Transverse colon (tissue), 4 donors: ENCODE measurements around the gene DCTN5. TPM values are rescaled to one million over a fixed set of nuclear protein-coding genes. Genes with fewer than 3 reads are reported as not detected.

Source experiments
- DNase-seq: peaks from one replicate; pipeline ENCODE4 v3.0.0-alpha.2; 2019
- H3K27ac ChIP-seq, 4 donors: fragments of 200-600 bp; sonication (generic); 2 replicates each; pipeline ENCODE4 v1.5.1; 2016 to 2018; ENCODE audit warnings: inconsistent platforms in 4 of 4
- H3K27me3 ChIP-seq: fragments of 200-600 bp; sonication (generic); 2 replicates; pipeline ENCODE4 v1.5.1; 2017; ENCODE audit warnings: inconsistent platforms
- H3K36me3 ChIP-seq, 4 donors: fragments of 200-600 bp; sonication (generic); 2 replicates each; pipeline ENCODE4 v1.5.1; 2017 to 2019; ENCODE audit warnings: inconsistent platforms in 4 of 4
- H3K4me1 ChIP-seq, 4 donors: fragments of 200-600 bp; sonication (generic); 2 replicates each; pipeline ENCODE4 v1.5.1; 2017 to 2020; ENCODE audit warnings: inconsistent platforms in 4 of 4
- H3K4me3 ChIP-seq, 4 donors: fragments of 200-600 bp; sonication (generic); 1 replicate in 1 of 4; 2 replicates in 3 of 4; pipeline versions ENCODE4 v1.5.1 to v1.6.1; 2017 to 2019; ENCODE audit warnings: inconsistent platforms in 4 of 4
- H3K9me3 ChIP-seq, 2 donors: fragments of 200-600 bp; sonication (generic); 2 replicates each; pipeline ENCODE4 v1.5.1; 2017 to 2019; ENCODE audit warnings: inconsistent platforms in 2 of 2
- CTCF ChIP-seq, 5 experiments: fragments of 200-600 bp in 3 of 5; fragments of 450-650 bp in 2 of 5; sonication (generic) in 3 of 5; IDR thresholded peaks; 1 replicate in 2 of 5; 2 replicates in 3 of 5; pipeline ENCODE4 v1.5.1; 2016 to 2017; ENCODE audit warnings: antibody characterized with exemption in 5 of 5, inconsistent platforms in 3 of 5, mild to moderate bottlenecking in 2 of 5, moderate library complexity in 1 of 5
- EP300 ChIP-seq: sonication (generic); formaldehyde crosslinking; IDR thresholded peaks from one replicate; pipeline ENCODE4 v1.6.1; 2017; ENCODE audit warnings: antibody characterized with exemption, low read depth
- POLR2A ChIP-seq: fragments of 450-650 bp; IDR thresholded peaks from one replicate; pipeline ENCODE4 v1.6.1; 2016; ENCODE audit warnings: antibody characterized with exemption, mild to moderate bottlenecking, moderate library complexity
- POLR2AphosphoS5 ChIP-seq, 3 donors: sonication (generic); formaldehyde crosslinking; IDR thresholded peaks; one replicate each; pipeline ENCODE4 v1.6.1; 2016; ENCODE audit warnings: antibody characterized with exemption in 3 of 3
- WGBS, 2 donors: methylation state at CpG; one replicate each; pipeline ENCODE4 v1.1.5; 2018; ENCODE audit warnings: low coverage in 1 of 2; 5-methylcytosine and 5-hydroxymethylcytosine counted together
- in situ Hi-C, 4 donors: fragments of 200-750 bp; cut with MboI; loops; one replicate each; pipeline versions ENCODE4 v1.15.0 to v1.15.1; 2017; ENCODE audit warnings: low sequenced_read_pairs in 3 of 4, low pct_ligation_motif_present in 1 of 4, low pct_unique_long_range_greater_than_20kb in 1 of 4
- intact Hi-C: fragments of 100-400 bp; cut with DNase I; formaldehyde crosslinking; loops from one replicate; pipeline ENCODE4 v1.15.1; 2023; ENCODE audit warnings: low total_unique reads
- total RNA-seq, 4 donors: library from RNA; depleted of rRNA; stranded (reverse); fragments of >200 nt; gene quantifications; one replicate each; pipeline ENCODE4 v1.1.0, GENCODE V29; 2016

Gene DCTN5
- total RNA-seq, 4 donors from 2014 or later: 8.0 to 52.2 (median 37.5) TPM

GRCh38 chr16:23667355-23667659, 26.0 kb downstream of the DCTN5 start:
- in situ Hi-C loops: no loop called here

GRCh38 chr16:23668225-23668624, 27.0 kb downstream of the DCTN5 start:
- H3K36me3 ChIP-seq: peaks cover 0 to 52% (median 20%) of the 10 kb centered on the region in 4 donors

More at GRCh38 chr16:23667355-23667659, 26.0 kb downstream of the DCTN5 start:
- no peak overlapping the region for H3K4me3 ChIP-seq
- intact Hi-C loops: no loop called here
- DNase-seq: no peak
- H3K36me3 ChIP-seq: peaks cover 0 to 62% (median 24%) of the 10 kb centered on the region in 4 donors
- no peaks in the 10 kb centered on the region for H3K9me3 ChIP-seq
- no peak overlapping the region for H3K27ac ChIP-seq
- 95% methylated on average over 6 of the region's 6 CpGs; no CpG with 5 or more reads in 1 of the 2 donors for WGBS, 2 donors
- TF ChIP-seq POLR2AphosphoS5 (IDR thresholded peaks at IDR 0.05): no peak
- TF ChIP-seq CTCF (IDR thresholded peaks at IDR 0.05): no peak
- no peak for TF ChIP-seq POLR2A
- TF ChIP-seq EP300: no peak
- H3K27me3 ChIP-seq: no peaks in the 10 kb centered on the region
- no peaks in the 10 kb centered on the region for H3K4me1 ChIP-seq

GRCh38 chr16:23668873-23669272, 27.6 kb downstream of the DCTN5 start:
- Histone ChIP-seq H3K36me3 (peaks cover 0 to 46% (median 18%) of the 10 kb centered on the region in 4 donors), H3K27ac (no peak overlapping the region), H3K9me3 (no peaks in the 10 kb centered on the region), H3K4me1 (no peaks in the 10 kb centered on the region), H3K27me3 (no peaks in the 10 kb centered on the region), H3K4me3 (no peak overlapping the region)
- DNase-seq: no peak
- intact Hi-C loops (no loop called here), in situ Hi-C loops (no loop called here)
- WGBS, 2 donors: 82 to 87% methylated on average over 3 to 4 of the region's 4 CpGs
- TF ChIP-seq POLR2AphosphoS5 (IDR thresholded peaks at IDR 0.05): no peak
- no peak for TF ChIP-seq CTCF (IDR thresholded peaks at IDR 0.05)
- TF ChIP-seq EP300: no peak
- TF ChIP-seq POLR2A: no peak

More at GRCh38 chr16:23668225-23668624, 27.0 kb downstream of the DCTN5 start:
- H3K27me3 ChIP-seq: no peaks in the 10 kb centered on the region
- H3K4me1 ChIP-seq: no peaks in the 10 kb centered on the region
- in situ Hi-C loops (no loop called here), intact Hi-C loops (no loop called here)
- DNase-seq: no peak
- 57 to 70% methylated on average over 1 of the region's 1 CpG for WGBS, 2 donors
- H3K27ac ChIP-seq: no peak overlapping the region
- no peak overlapping the region for H3K4me3 ChIP-seq
- no peaks in the 10 kb centered on the region for H3K9me3 ChIP-seq
- no peak for TF ChIP-seq EP300
- TF ChIP-seq POLR2AphosphoS5 (IDR thresholded peaks at IDR 0.05): no peak
- no peak for TF ChIP-seq POLR2A
- no peak for TF ChIP-seq CTCF (IDR thresholded peaks at IDR 0.05)

- in situ Hi-C loops (no loop called here), intact Hi-C loops (no loop called here)
- Histone ChIP-seq H3K27ac (no peak overlapping the region), H3K4me3 (no peak overlapping the region), H3K4me1 (no peaks in the 10 kb centered on the region), H3K27me3 (no peaks in the 10 kb centered on the region), H3K36me3 (peaks cover 0 to 35% (median 18%) of the 10 kb centered on the region in 4 donors), H3K9me3 (no peaks in the 10 kb centered on the region)
- WGBS, 2 donors: 80 to 85% methylated on average over 1 to 4 of the region's 4 CpGs
- TF ChIP-seq POLR2AphosphoS5 (IDR thresholded peaks at IDR 0.05) (no peak), CTCF (IDR thresholded peaks at IDR 0.05) (no peak), EP300 (no peak), POLR2A (no peak)
- DNase-seq: no peak
These were observed 29.0 kb downstream of the DCTN5 start for GRCh38 chr16:23670137-23670776.
